ENCODE data around the gene TMEM51. TPM values are rescaled to one million over a fixed set of nuclear protein-coding genes. Genes with fewer than 3 reads are reported as not detected.

TMEM51 gene
- 35.3 to 44.2 TPM (median 41.6 TPM) in 5 replicates for total RNA-seq (2022; extraction: Qiagen RNA extraction; ENCODE audit: low read depth)

GRCh38 chr1:15153184-15153841 is at the start of gene TMEM51:
TMEM51 (plus strand) TSS chr1:15153747; CDS start chr1:15215088, 61,341 bp downstream.

GRCh38 chr1:15246960-15247614 is 93.5 kb downstream of the TMEM51 start, which contains the start of gene FHAD1:
FHAD1 (plus strand) TSS chr1:15247223; CDS start chr1:15251785, 4,562 bp downstream.

Other genes starting within 250 kb of the TMEM51 start
- 0.35 to 0.63 TPM (median 0.51 TPM) in 5 replicates for gene FHAD1, start 93.5 kb downstream of the TMEM51 start, total RNA-seq (2022; extraction: Qiagen RNA extraction; ENCODE audit: low read depth)